ENCODE results near the gene ADD3.

The ADD3 gene

DNA sequence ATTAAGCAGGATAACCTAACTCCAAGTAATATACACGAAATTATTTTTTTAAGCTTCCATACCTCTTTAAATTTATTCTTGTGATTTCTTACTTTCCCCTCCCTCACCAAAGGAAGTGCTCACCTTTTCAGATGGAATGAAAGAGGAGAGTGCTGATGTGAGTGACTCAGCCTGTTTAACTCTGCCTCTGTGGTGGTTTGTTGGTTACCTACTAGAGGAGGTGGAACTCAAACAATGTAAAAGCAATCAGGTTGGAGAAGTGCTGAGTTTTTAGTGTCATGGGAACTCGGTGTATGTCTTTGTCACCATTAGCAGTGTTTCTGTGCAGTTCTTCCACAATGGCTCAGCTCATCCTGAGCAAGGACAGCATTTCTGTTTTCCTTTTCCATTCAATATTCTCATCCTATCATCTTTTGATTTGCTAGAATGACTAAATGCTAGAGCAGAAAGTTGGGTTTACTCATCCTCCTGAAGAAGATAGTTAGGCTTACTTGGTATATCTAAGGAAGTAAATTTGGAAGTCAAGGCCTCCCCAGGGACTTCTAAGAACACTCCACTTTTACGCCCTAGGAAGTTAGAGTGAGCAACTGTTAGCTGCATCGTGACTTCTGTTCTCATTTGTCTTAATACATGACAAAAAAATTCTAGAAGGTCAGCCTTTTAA is 6.0 kb downstream of the ADD3 start:
- no peak overlapping the region for H3K4me3 ChIP-seq (ENCODE audit: low read depth, low read length)
- no peak for TF ChIP-seq CTCF (IDR thresholded peaks at IDR 0.05; ENCODE audit: low read depth, low read length)

- no peak for TF ChIP-seq CTCF (IDR thresholded peaks at IDR 0.05; ENCODE audit: low read depth, low read length)
- no peak overlapping the region for H3K4me3 ChIP-seq (ENCODE audit: low read depth, low read length)
Measured at GRCh38 chr10:110016039-110016438, 8.3 kb downstream of the ADD3 start.

DNA sequence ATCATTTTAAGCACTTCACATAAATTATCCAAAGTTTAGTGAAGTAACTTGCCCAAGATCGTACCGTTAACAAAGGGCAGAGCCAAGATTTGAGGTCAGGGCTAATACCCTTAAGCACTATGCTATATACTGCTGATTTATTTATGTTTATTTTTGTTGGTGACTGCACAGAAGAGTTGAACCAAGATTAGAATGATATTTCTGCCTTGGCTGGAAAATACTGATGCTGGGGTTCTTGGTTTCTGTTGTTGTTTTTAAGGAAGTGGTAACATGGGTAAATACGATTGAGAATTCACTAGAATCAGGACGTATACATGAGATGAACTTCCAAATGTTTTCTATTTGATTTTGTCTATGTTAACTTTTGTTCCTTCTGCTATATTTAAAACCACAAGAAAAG is 9.3 kb downstream of the ADD3 start:
- no peak for TF ChIP-seq CTCF (IDR thresholded peaks at IDR 0.05; ENCODE audit: low read depth, low read length)
- no peak overlapping the region for H3K4me3 ChIP-seq (ENCODE audit: low read depth, low read length)

DNA sequence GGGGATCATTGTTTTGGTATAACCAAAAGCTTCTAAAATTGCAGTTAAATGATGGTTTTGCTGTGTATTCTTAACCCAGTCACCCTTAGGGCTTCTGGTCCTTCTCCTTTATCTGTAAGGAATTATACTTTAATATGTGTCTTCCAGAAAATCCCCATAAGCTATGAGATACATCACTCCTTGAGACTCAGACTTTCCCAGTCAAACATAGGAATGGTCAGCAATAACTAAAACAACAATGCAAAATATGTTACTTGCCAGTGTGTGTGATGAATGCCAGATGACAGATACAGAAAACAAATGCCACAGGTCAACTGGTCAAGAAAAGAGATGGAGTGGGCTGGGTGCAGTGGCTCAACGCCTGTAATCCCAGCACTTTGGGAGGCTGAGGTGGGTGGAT is 10.1 kb downstream of the ADD3 start:
- no peak for TF ChIP-seq CTCF (IDR thresholded peaks at IDR 0.05; ENCODE audit: low read depth, low read length)
- H3K4me3 ChIP-seq (ENCODE audit: low read depth, low read length) = no peak overlapping the region

DNA sequence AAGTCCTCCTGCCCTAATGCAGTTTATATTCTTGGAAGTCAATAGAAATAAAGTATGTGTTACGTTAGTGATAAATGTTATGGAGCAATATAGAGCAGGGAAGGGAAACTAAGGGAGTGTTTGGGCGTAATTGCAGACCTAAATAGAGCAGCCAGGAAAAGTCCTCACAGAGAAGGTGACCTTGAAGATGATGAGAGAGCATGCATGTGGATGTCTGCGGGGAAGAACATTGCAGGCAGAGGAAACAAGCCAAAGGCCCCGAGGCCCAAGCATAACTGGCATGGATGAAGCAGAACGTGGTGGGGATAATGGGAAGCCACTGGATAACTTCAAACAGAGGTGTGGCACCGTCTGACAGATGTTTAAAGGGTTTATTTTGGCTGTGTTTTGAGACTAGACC is 12.5 kb downstream of the ADD3 start:
- TF ChIP-seq CTCF (IDR thresholded peaks at IDR 0.05; ENCODE audit: low read depth, low read length) = no peak
- no peak overlapping the region for H3K4me3 ChIP-seq (ENCODE audit: low read depth, low read length)

DNA sequence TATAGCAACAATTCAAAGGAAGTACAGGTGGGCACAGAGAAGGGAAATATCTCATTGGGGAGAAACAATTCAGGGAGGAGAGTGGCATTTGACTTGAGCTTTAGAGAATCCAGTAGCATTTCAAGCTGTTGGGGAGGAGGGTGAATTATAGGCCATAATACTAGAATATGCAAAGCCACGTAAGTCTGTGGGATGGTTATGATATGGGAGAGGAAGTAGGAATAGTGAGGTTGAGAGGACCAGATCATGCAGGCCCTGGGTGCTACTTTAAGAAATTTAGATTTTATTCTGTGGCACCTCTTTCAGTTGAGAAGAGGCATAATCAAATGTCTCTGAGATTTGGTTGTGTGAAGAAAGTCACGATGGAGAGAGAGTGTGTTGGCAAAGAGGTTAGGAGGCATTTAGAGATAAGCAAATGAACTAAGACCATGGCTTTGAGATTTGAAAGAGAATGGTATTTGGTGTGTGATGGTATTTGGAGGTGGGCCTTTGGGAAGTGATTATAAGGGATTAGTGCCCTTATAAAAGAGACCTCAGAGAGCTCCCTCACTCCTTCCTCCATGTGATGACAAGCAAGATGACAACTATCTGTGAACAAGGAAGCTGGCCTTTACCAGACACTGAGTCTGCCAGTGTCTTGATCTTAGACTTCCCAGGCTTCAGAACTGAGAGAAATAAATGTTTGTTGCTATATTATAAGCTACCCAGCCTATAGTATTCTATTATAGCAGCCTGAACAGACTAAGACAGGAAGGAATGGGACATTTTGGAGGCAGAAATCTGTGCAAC is 15.1 kb downstream of the ADD3 start:
- no peak for TF ChIP-seq CTCF (IDR thresholded peaks at IDR 0.05; ENCODE audit: low read depth, low read length)

DNA sequence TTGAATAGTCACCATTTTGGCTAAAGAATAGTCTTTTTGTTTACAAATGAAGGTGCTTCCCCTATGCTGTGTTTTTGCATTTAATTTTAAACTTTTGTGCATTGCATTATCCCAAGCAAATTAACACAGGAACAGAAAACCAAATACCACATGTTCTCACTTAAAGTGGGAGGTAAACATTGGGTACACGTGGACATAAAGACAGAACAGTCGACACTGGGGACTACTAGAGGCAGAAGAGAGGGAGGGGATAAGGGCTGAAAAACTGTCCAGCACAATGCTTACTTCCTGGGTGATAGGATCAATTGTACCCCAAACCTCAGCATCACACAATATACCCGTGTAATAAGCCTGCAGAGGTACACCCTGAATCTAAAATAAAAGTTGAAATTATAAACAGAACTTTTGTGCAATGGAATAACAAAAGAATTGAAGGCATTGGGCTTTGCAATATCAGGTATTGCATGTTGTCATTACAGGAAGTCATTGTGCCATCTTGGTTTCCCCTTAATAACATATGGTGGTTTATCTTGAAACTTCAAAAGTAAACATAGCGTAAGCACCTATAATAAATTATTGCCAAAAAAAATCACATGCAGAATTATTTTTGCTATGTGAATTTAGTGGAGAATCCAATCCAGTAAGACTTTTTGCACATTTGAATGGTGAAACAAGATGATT is 16.1 kb downstream of the ADD3 start:
- no peak overlapping the region for H3K4me3 ChIP-seq (ENCODE audit: low read depth, low read length)
- no peak for TF ChIP-seq CTCF (IDR thresholded peaks at IDR 0.05; ENCODE audit: low read depth, low read length)

More for the DNA sequence above, 15.1 kb downstream of the ADD3 start:
- H3K4me3 ChIP-seq (ENCODE audit: low read depth, low read length) = no peak overlapping the region

All from WI38 (cell line).